OCI-LY3 (cell line): ENCODE results near the gene GSG1.

Experiments
- EZH2phosphoT487 ChIP-seq: fragments of 200-600 bp; shearing (Covaris generic); IDR thresholded peaks from 2 replicates; pipeline ENCODE4 v1.6.1; 2018; ENCODE audit warnings: antibody characterized with exemption, mixed run types, low read depth
- TF ChIP-seq, protein P1 (sequence below): fragments of 200-600, 300-600 bp; sonication (generic); IDR thresholded peaks from 2 replicates; pipeline ENCODE4 v1.5.1; 2014; ENCODE audit warnings: antibody characterized with exemption, low read length, low read depth

DNA sequence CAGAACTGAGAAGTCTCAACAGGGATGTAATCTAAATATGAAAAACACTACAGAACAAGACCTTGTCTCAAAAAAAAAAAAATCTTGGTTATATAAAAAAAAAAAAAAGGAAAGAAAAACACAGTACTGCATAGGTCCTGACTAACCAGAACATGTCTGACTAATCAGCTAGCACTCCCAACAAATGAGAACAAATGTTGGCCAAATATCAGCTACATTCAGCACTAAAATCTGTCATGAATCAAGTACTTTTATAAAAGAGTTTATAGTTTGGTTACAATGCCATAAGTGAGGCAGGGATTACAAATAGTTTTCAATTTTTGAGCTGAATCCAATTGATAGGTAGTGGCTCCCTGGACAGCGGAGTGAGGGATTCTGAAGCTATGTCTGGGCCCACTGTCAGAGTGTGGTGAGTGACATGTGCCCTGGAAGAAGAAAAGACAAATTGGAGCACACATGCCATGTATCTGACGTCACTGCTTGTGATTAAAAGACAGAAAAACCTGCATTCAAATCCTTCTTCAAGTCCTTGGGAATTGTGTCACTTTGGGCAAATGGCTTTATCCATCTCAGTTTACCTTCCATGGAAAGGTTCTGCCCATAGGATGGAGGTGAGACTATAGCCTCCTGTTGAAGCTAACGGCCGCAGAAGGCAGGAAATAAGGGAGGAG is 64.8 kb downstream of the GSG1 start:
- TF ChIP-seq, protein P1, sequence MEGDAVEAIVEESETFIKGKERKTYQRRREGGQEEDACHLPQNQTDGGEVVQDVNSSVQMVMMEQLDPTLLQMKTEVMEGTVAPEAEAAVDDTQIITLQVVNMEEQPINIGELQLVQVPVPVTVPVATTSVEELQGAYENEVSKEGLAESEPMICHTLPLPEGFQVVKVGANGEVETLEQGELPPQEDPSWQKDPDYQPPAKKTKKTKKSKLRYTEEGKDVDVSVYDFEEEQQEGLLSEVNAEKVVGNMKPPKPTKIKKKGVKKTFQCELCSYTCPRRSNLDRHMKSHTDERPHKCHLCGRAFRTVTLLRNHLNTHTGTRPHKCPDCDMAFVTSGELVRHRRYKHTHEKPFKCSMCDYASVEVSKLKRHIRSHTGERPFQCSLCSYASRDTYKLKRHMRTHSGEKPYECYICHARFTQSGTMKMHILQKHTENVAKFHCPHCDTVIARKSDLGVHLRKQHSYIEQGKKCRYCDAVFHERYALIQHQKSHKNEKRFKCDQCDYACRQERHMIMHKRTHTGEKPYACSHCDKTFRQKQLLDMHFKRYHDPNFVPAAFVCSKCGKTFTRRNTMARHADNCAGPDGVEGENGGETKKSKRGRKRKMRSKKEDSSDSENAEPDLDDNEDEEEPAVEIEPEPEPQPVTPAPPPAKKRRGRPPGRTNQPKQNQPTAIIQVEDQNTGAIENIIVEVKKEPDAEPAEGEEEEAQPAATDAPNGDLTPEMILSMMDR: no peak
- no peak for TF ChIP-seq EZH2phosphoT487
